ENCODE measurements around the gene MED13.

Gene MED13

DNA sequence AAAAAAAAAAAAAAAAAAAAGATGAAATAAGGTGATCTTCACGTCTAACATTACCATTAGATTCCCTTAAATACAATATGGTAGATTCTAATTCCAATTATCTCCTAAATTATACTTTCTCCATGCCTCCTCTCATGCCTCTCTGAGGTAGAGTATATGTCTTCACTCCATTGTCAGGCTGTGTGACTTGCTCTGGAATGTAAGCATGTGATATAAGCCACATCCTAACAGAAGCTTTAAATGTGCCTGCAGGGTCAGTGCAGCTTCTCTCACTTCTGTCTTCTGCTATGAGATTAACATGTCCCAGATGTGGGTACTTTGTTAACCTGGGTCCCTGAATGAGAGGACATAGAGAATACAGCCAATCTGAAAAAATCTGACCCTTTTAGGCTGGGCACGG is 32.6 kb downstream of the MED13 start:
- peaks cover 29 to 95% of the 10 kb centered on the region in 2 donors for H3K36me3 ChIP-seq (replicated peaks in 1 of 2; ENCODE audit: control insufficient read depth in 2 of 2, insufficient read depth in 2 of 2, low read length in 2 of 2)
- no peak overlapping the region for H3K4me3 ChIP-seq (ENCODE audit: low read length in 2 of 2)

DNA sequence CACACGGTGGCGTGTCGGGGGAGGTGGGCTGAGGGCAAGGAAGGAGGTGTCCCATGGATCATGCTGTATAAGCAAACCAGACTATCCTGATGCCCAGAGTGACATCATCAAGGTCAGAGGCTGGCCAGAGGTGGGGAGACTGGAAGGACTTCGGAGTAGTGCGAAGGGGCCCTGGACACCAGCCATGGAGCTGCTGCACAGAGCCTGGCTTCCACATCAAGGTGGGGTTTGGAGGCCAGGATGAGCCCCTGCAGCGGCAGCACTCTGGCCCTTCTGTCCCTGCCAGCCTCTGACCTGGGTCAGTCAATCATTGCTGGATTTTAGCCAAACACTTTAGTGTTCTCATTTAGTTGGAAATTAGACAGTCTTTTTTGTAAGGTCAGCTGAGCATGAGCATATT is 34.8 kb downstream of the MED13 start:
- no peak for DNase-seq (ENCODE audit: low spot score)
- Histone ChIP-seq H2AFZ (ENCODE audit: low read length) (no peak overlapping the region), H3K14ac (ENCODE audit: low read length) (no peak overlapping the region), H4K91ac (ENCODE audit: low read depth, low read length, poor library complexity) (no peak overlapping the region), H3K4me3 (ENCODE audit: low read length in 2 of 2) (no peak overlapping the region), H3K18ac (ENCODE audit: low read length) (no peak overlapping the region), H4K8ac (ENCODE audit: low read depth, low read length) (no peak overlapping the region), H2BK5ac (ENCODE audit: low read length) (no peak overlapping the region), H3K23ac (ENCODE audit: low read depth, low read length, poor library complexity) (no peak overlapping the region), H3K4ac (ENCODE audit: low read length) (no peak overlapping the region), H3K36me3 (replicated peaks in 1 of 2; ENCODE audit: control insufficient read depth in 2 of 2, insufficient read depth in 2 of 2, low read length in 2 of 2) (peaks cover 29 to 98% of the 10 kb centered on the region in 2 donors), H2BK12ac (ENCODE audit: low read length) (no peak overlapping the region), H3K4me2 (ENCODE audit: insufficient read depth, low read length, poor library complexity, severe bottlenecking) (no peak overlapping the region), H2BK15ac (ENCODE audit: low read length) (no peak overlapping the region), H3K9ac (ENCODE audit: low read depth, low read length, poor library complexity) (no peak overlapping the region), H2AK5ac (ENCODE audit: low read depth, low read length) (no peak overlapping the region), H2BK120ac (ENCODE audit: low read depth, low read length) (no peak overlapping the region), H3K9me3 (replicated peaks in 1 of 2; ENCODE audit: control insufficient read depth in 2 of 2, insufficient read depth in 1 of 2, low read depth in 1 of 2, low read length in 2 of 2) (peaks cover 8 to 19% of the 10 kb centered on the region in 2 donors), H3K4me1 (ENCODE audit: control insufficient read depth in 2 of 2, insufficient read depth in 1 of 2, low read depth in 1 of 2, low read length in 2 of 2) (no peaks in the 10 kb centered on the region), H3K27me3 (ENCODE audit: control insufficient read depth in 3 of 3, insufficient read depth in 3 of 3, low read depth in 1 of 3, low read length in 3 of 3) (no peaks in the 10 kb centered on the region), H3K79me1 (ENCODE audit: low read depth, low read length) (peaks cover 6% of the 10 kb centered on the region), H3K27ac (replicated peaks; ENCODE audit: low read length) (no peak overlapping the region)
- WGBS, 2 donors (ENCODE audit: extremely low coverage in 2 of 2, insufficient read length in 2 of 2, insufficient replicate concordance in 1 of 2), result no CpG with 5 or more reads among the region's 6 CpGs

More for the DNA sequence above, 32.6 kb downstream of the MED13 start:
- peaks cover 6% of the 10 kb centered on the region for H3K79me1 ChIP-seq (ENCODE audit: low read depth, low read length)
- no peak overlapping the region for H2BK120ac ChIP-seq (ENCODE audit: low read depth, low read length)
- no peak overlapping the region for H3K18ac ChIP-seq (ENCODE audit: low read length)
- no peak overlapping the region for H3K23ac ChIP-seq (ENCODE audit: low read depth, low read length, poor library complexity)
- H3K27ac ChIP-seq (replicated peaks; ENCODE audit: low read length), result no peak overlapping the region
- H3K9ac ChIP-seq (ENCODE audit: low read depth, low read length, poor library complexity), result no peak overlapping the region
- no CpG with 5 or more reads among the region's 2 CpGs for WGBS, 2 donors (ENCODE audit: extremely low coverage in 2 of 2, insufficient read length in 2 of 2, insufficient replicate concordance in 1 of 2)
- no peak overlapping the region for H2AK5ac ChIP-seq (ENCODE audit: low read depth, low read length)
- H4K91ac ChIP-seq (ENCODE audit: low read depth, low read length, poor library complexity), result no peak overlapping the region
- H2BK5ac ChIP-seq (ENCODE audit: low read length), result no peak overlapping the region
- no peak overlapping the region for H2BK12ac ChIP-seq (ENCODE audit: low read length)
- H3K4me1 ChIP-seq (ENCODE audit: control insufficient read depth in 2 of 2, insufficient read depth in 1 of 2, low read depth in 1 of 2, low read length in 2 of 2), result no peaks in the 10 kb centered on the region
- no peak overlapping the region for H2BK15ac ChIP-seq (ENCODE audit: low read length)
- H3K4ac ChIP-seq (ENCODE audit: low read length), result no peak overlapping the region
- DNase-seq (ENCODE audit: low spot score), result no peak
- no peak overlapping the region for H3K4me2 ChIP-seq (ENCODE audit: insufficient read depth, low read length, poor library complexity, severe bottlenecking)
- H3K9me3 ChIP-seq (replicated peaks in 1 of 2; ENCODE audit: control insufficient read depth in 2 of 2, insufficient read depth in 1 of 2, low read depth in 1 of 2, low read length in 2 of 2), result peaks cover 8 to 13% of the 10 kb centered on the region in 2 donors
- no peak overlapping the region for H4K8ac ChIP-seq (ENCODE audit: low read depth, low read length)
- H2AFZ ChIP-seq (ENCODE audit: low read length), result no peak overlapping the region
- H3K14ac ChIP-seq (ENCODE audit: low read length), result no peak overlapping the region
- no peaks in the 10 kb centered on the region for H3K27me3 ChIP-seq (ENCODE audit: control insufficient read depth in 3 of 3, insufficient read depth in 3 of 3, low read depth in 1 of 3, low read length in 3 of 3)

DNA sequence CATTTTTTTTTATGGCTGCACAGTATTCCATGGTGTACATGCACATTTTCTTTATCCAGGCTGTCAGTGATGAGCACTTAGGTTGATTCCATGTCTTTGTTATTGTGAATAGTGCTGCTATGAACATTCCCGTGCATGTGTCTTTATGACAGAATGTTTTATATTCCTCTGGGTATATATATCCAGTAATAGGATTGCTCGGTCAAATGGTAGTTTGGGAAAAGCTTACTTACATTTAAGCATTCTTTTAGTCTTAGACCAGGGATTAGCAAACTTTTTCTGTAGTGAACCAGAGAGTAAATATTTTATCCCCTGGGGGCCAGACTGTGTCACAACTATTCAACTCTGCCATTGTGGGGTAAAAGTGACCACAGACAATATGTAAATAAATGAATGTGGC is 40.2 kb downstream of the MED13 start:
- Histone ChIP-seq H2BK15ac (ENCODE audit: low read length) (no peak overlapping the region), H3K14ac (ENCODE audit: low read length) (no peak overlapping the region), H3K4me3 (ENCODE audit: low read length in 2 of 2) (no peak overlapping the region), H2AK5ac (ENCODE audit: low read depth, low read length) (no peak overlapping the region), H3K9ac (ENCODE audit: low read depth, low read length, poor library complexity) (no peak overlapping the region), H3K27ac (replicated peaks; ENCODE audit: low read length) (no peak overlapping the region), H2BK12ac (ENCODE audit: low read length) (no peak overlapping the region), H3K18ac (ENCODE audit: low read length) (no peak overlapping the region), H2BK5ac (ENCODE audit: low read length) (no peak overlapping the region), H3K27me3 (ENCODE audit: control insufficient read depth in 3 of 3, insufficient read depth in 3 of 3, low read depth in 1 of 3, low read length in 3 of 3) (no peaks in the 10 kb centered on the region), H3K4me2 (ENCODE audit: insufficient read depth, low read length, poor library complexity, severe bottlenecking) (no peak overlapping the region), H3K4me1 (ENCODE audit: control insufficient read depth in 2 of 2, insufficient read depth in 1 of 2, low read depth in 1 of 2, low read length in 2 of 2) (no peaks in the 10 kb centered on the region), H3K9me3 (replicated peaks in 1 of 2; ENCODE audit: control insufficient read depth in 2 of 2, insufficient read depth in 1 of 2, low read depth in 1 of 2, low read length in 2 of 2) (peaks cover 6 to 31% of the 10 kb centered on the region in 2 donors), H4K91ac (ENCODE audit: low read depth, low read length, poor library complexity) (no peak overlapping the region), H2AFZ (ENCODE audit: low read length) (no peak overlapping the region), H3K36me3 (replicated peaks in 1 of 2; ENCODE audit: control insufficient read depth in 2 of 2, insufficient read depth in 2 of 2, low read length in 2 of 2) (peaks cover 25 to 86% of the 10 kb centered on the region in 2 donors), H4K8ac (ENCODE audit: low read depth, low read length) (no peak overlapping the region), H2BK120ac (ENCODE audit: low read depth, low read length) (no peak overlapping the region), H3K23ac (ENCODE audit: low read depth, low read length, poor library complexity) (no peak overlapping the region), H3K4ac (ENCODE audit: low read length) (no peak overlapping the region), H3K79me1 (ENCODE audit: low read depth, low read length) (peaks cover 2% of the 10 kb centered on the region)
- DNase-seq (ENCODE audit: low spot score), result no peak
- no CpG with 5 or more reads among the region's 2 CpGs for WGBS, 2 donors (ENCODE audit: extremely low coverage in 2 of 2, insufficient read length in 2 of 2, insufficient replicate concordance in 1 of 2)

DNA sequence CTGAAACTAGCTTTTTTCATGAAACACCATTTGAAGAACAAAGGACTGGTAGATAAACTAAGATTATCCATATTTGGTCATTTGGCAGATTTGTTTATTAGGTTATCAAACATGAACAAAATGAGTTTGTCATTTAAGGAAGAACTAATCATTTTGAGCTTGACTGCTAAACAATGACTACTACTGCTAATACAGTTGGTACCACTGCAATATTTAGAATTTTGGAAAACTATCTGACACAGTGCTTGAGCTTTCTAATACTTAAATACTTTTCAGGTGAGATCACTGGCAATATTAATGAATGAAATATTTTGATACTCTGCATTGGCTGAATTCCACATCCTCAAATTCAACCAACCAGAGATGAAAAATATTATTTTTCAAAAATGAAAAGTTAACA is 47.2 kb downstream of the MED13 start:
- no peak overlapping the region for H3K4me3 ChIP-seq (ENCODE audit: low read length in 2 of 2)
- H3K27me3 ChIP-seq (ENCODE audit: control insufficient read depth in 3 of 3, insufficient read depth in 3 of 3, low read depth in 1 of 3, low read length in 3 of 3), result no peaks in the 10 kb centered on the region
- H3K36me3 ChIP-seq (replicated peaks in 1 of 2; ENCODE audit: control insufficient read depth in 2 of 2, insufficient read depth in 2 of 2, low read length in 2 of 2), result peaks cover 13 to 81% of the 10 kb centered on the region in 2 donors
- H3K14ac ChIP-seq (ENCODE audit: low read length), result no peak overlapping the region
- H2AFZ ChIP-seq (ENCODE audit: low read length), result no peak overlapping the region
- H3K4me1 ChIP-seq (ENCODE audit: control insufficient read depth in 2 of 2, insufficient read depth in 1 of 2, low read depth in 1 of 2, low read length in 2 of 2), result no peaks in the 10 kb centered on the region
- peaks cover 2% of the 10 kb centered on the region for H3K79me1 ChIP-seq (ENCODE audit: low read depth, low read length)
- no peak overlapping the region for H2BK15ac ChIP-seq (ENCODE audit: low read length)
- H3K4me2 ChIP-seq (ENCODE audit: insufficient read depth, low read length, poor library complexity, severe bottlenecking), result no peak overlapping the region
- H3K9me3 ChIP-seq (replicated peaks in 1 of 2; ENCODE audit: control insufficient read depth in 2 of 2, insufficient read depth in 1 of 2, low read depth in 1 of 2, low read length in 2 of 2), result peaks cover 4 to 26% of the 10 kb centered on the region in 2 donors
- no peak overlapping the region for H2AK5ac ChIP-seq (ENCODE audit: low read depth, low read length)
- H3K9ac ChIP-seq (ENCODE audit: low read depth, low read length, poor library complexity), result no peak overlapping the region
- H4K91ac ChIP-seq (ENCODE audit: low read depth, low read length, poor library complexity), result no peak overlapping the region
- no peak overlapping the region for H3K23ac ChIP-seq (ENCODE audit: low read depth, low read length, poor library complexity)
- H3K18ac ChIP-seq (ENCODE audit: low read length), result no peak overlapping the region
- H3K27ac ChIP-seq (replicated peaks; ENCODE audit: low read length), result no peak overlapping the region
- H3K4ac ChIP-seq (ENCODE audit: low read length), result no peak overlapping the region
- no peak overlapping the region for H2BK120ac ChIP-seq (ENCODE audit: low read depth, low read length)
- DNase-seq (ENCODE audit: low spot score), result no peak
- no peak overlapping the region for H4K8ac ChIP-seq (ENCODE audit: low read depth, low read length)
- no peak overlapping the region for H2BK12ac ChIP-seq (ENCODE audit: low read length)
- no peak overlapping the region for H2BK5ac ChIP-seq (ENCODE audit: low read length)
